Smooth muscle cell (in vitro differentiated cells): ENCODE measurements around the gene NEDD8. TPM values are rescaled to one million over a fixed set of nuclear protein-coding genes. Genes with fewer than 3 reads are reported as not detected.

Experiments used
- DNase-seq: peaks from one replicate; lab custom pipeline; 2025; ENCODE audit not compliant: unreplicated experiment; lab: John Stamatoyannopoulos, UW
- H2AFZ ChIP-seq: fragments of 200-600 bp; sonication (generic); 2 replicates; pipeline ENCODE4 v1.6.0; 2016; ENCODE audit warnings: antibody characterized with exemption, low read depth, mild to moderate bottlenecking
- H3F3A ChIP-seq: fragments of 200-600 bp; sonication (generic); 2 replicates; pipeline ENCODE4 v1.6.0; 2017; ENCODE audit warnings: antibody characterized with exemption, low read depth
- H3K27ac ChIP-seq: fragments of 200-600 bp; sonication (generic); 2 replicates; pipeline ENCODE4 v1.5.1; 2016; ENCODE audit warnings: low read depth, mild to moderate bottlenecking
- H3K27me3 ChIP-seq: fragments of 200-600 bp; sonication (generic); 2 replicates; pipeline ENCODE4 v1.6.1; 2016; ENCODE audit warnings: low read depth, mild to moderate bottlenecking
- H3K36me3 ChIP-seq: fragments of 200-600 bp; sonication (generic); 2 replicates; pipeline ENCODE4 v1.5.1; 2016; ENCODE audit warnings: low read depth
- H3K4me1 ChIP-seq: fragments of 200-600 bp; sonication (generic); 2 replicates; pipeline ENCODE4 v1.5.1; 2016; ENCODE audit warnings: low read depth
- H3K4me2 ChIP-seq: fragments of 200-600 bp; sonication (generic); 2 replicates; pipeline ENCODE4 v1.6.0; 2016; ENCODE audit warnings: mild to moderate bottlenecking
- H3K4me3 ChIP-seq: fragments of 200-600 bp; sonication (generic); 2 replicates; pipeline ENCODE4 v1.5.1; 2016; ENCODE audit warnings: mild to moderate bottlenecking
- H3K79me2 ChIP-seq: fragments of 200-600 bp; sonication (generic); 2 replicates; pipeline ENCODE4 v1.6.0; 2016; ENCODE audit warnings: low read depth, mild to moderate bottlenecking
- H3K9ac ChIP-seq: fragments of 200-600 bp; sonication (generic); 2 replicates; pipeline ENCODE4 v1.6.0; 2016; ENCODE audit warnings: low read depth
- H3K9me3 ChIP-seq: fragments of 200-600 bp; sonication (generic); replicated peaks from 2 replicates; pipeline ENCODE4 v1.5.1; 2016; ENCODE audit warnings: low read depth
- H4K20me1 ChIP-seq: fragments of 200-600 bp; sonication (generic); 2 replicates; pipeline ENCODE4 v1.6.0; 2016; ENCODE audit warnings: low read depth
- WGBS: methylation state at CpG from one replicate; pipeline ENCODE4 v1.1.7; 2016; ENCODE audit warnings: low lambda C conversion rate; 5-methylcytosine and 5-hydroxymethylcytosine counted together
- polyA plus RNA-seq: library from polyadenylated mRNA; unstranded; fragments of >200 nt; fragmentation: Nextera tagmentation; extraction: Ambion mirVana; gene quantifications from 2 replicates; pipeline ENCODE4 v1.2.1, GENCODE V29; 2016
- total RNA-seq: library from RNA; depleted of rRNA; stranded (reverse); fragments of >200 nt; gene quantifications from 2 replicates; pipeline ENCODE4 v1.2.3, GENCODE V29; 2014
- TF ChIP-seq, protein P1 (sequence below): fragments of 200-600 bp; sonication (generic); IDR thresholded peaks from 2 replicates; pipeline ENCODE4 v1.5.1; 2017; ENCODE audit warnings: borderline replicate concordance, mild to moderate bottlenecking, antibody characterized with exemption; ENCODE audit not compliant: insufficient read depth, poor library complexity, severe bottlenecking

NEDD8 gene
- total and polyA plus RNA-seq, 2 experiments from 2014 or later, result 211 to 375 TPM

- H3K27me3 ChIP-seq, result no peaks in the 10 kb centered on the region
- no peaks in the 10 kb centered on the region for H3K9me3 ChIP-seq
- no peak overlapping the region for H3K4me2 ChIP-seq
- TF ChIP-seq, protein P1, sequence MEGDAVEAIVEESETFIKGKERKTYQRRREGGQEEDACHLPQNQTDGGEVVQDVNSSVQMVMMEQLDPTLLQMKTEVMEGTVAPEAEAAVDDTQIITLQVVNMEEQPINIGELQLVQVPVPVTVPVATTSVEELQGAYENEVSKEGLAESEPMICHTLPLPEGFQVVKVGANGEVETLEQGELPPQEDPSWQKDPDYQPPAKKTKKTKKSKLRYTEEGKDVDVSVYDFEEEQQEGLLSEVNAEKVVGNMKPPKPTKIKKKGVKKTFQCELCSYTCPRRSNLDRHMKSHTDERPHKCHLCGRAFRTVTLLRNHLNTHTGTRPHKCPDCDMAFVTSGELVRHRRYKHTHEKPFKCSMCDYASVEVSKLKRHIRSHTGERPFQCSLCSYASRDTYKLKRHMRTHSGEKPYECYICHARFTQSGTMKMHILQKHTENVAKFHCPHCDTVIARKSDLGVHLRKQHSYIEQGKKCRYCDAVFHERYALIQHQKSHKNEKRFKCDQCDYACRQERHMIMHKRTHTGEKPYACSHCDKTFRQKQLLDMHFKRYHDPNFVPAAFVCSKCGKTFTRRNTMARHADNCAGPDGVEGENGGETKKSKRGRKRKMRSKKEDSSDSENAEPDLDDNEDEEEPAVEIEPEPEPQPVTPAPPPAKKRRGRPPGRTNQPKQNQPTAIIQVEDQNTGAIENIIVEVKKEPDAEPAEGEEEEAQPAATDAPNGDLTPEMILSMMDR, result no peak
- H2AFZ ChIP-seq, result no peak overlapping the region
- no peaks in the 10 kb centered on the region for H3K36me3 ChIP-seq
- H3K9ac ChIP-seq, result no peak overlapping the region
- 90% methylated on average over 7 of the region's 7 CpGs for WGBS
- H3K27ac ChIP-seq, result no peak overlapping the region
- no peaks in the 10 kb centered on the region for H3K79me2 ChIP-seq
- H3K4me1 ChIP-seq, result peaks cover 4% of the 10 kb centered on the region
- DNase-seq, result no peak
- no peaks in the 10 kb centered on the region for H3F3A ChIP-seq
- H3K4me3 ChIP-seq, result no peak overlapping the region
- H4K20me1 ChIP-seq, result no peaks in the 10 kb centered on the region
Observed at GRCh38 chr14:24253936-24254335, 21.8 kb upstream of the NEDD8 start.

- H3K4me3 ChIP-seq, result no peak overlapping the region
- H3K27me3 ChIP-seq, result no peaks in the 10 kb centered on the region
- H3K79me2 ChIP-seq, result no peaks in the 10 kb centered on the region
- no peaks in the 10 kb centered on the region for H4K20me1 ChIP-seq
- no peak overlapping the region for H2AFZ ChIP-seq
- no peaks in the 10 kb centered on the region for H3K36me3 ChIP-seq
- no peaks in the 10 kb centered on the region for H3F3A ChIP-seq
- WGBS, result 87% methylated on average over 11 of the region's 11 CpGs
- peak overlapping the region; percentile 90 for H3K27ac ChIP-seq
- peak overlapping the region; percentile 67 for H3K9ac ChIP-seq
- peaks cover 4% of the 10 kb centered on the region for H3K4me1 ChIP-seq
- no peaks in the 10 kb centered on the region for H3K9me3 ChIP-seq
- peak overlapping the region; percentile 32 for H3K4me2 ChIP-seq
- TF ChIP-seq, protein P1, result no peak
- DNase-seq, result no peak
Observed at GRCh38 chr14:24252289-24253124, 20.3 kb upstream of the NEDD8 start.

DNA sequence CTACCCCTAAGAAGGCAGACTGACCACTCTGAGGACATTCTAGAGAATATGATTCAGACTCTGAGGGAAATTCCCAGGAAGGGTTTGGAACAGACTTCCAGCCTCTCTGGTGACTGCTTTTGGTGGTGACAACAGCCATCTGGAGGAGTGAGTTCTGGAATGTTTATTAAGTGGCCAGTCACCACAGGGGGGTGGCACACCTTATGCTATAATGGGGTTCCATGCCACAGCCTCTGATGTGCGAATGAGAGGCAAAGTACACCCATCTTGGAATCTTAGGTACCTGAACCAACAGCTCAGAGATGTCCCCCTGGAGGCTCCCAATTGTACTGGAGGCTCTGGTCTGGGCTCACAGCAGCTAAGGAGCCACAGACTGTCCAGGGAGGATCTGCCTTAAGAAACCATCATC is 19.7 kb upstream of the NEDD8 start:
- Histone ChIP-seq H4K20me1 (no peaks in the 10 kb centered on the region), H3K79me2 (no peaks in the 10 kb centered on the region), H3K4me1 (peaks cover 4% of the 10 kb centered on the region), H3F3A (no peaks in the 10 kb centered on the region), H2AFZ (no peak overlapping the region), H3K9me3 (no peaks in the 10 kb centered on the region), H3K27me3 (no peaks in the 10 kb centered on the region), H3K36me3 (no peaks in the 10 kb centered on the region), H3K4me3 (no peak overlapping the region), H3K27ac (peak overlapping the region; percentile 90), H3K9ac (peak overlapping the region; percentile 67), H3K4me2 (peak overlapping the region; percentile 32)
- DNase-seq, result no peak
- 59% methylated on average over 1 of the region's 1 CpG for WGBS
- TF ChIP-seq, protein P1, result peak; percentile 11

DNA sequence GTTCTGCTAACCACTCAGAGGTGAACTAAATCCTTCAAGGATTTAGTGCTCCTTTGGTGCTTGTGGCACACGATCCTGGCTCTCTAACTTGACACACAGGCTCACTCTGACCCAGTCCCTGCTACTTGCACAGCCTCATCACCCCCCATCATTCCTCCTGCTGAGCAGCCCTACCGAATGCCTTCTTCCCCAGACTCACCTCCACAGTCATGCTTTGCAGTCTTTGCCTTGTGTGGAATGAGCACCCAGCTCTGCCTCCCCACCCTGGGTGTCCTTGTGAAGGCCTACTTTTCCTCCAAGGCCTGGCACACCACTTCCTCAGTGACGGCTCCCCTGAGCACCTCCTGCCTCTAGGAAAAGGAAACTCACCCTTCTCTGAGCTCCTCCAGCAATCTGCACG is 18.2 kb upstream of the NEDD8 start:
- H3K9me3 ChIP-seq, result no peaks in the 10 kb centered on the region
- no peaks in the 10 kb centered on the region for H4K20me1 ChIP-seq
- H3K4me1 ChIP-seq, result peaks cover 4% of the 10 kb centered on the region
- H3K4me2 ChIP-seq, result no peak overlapping the region
- H3K27ac ChIP-seq, result no peak overlapping the region
- no peaks in the 10 kb centered on the region for H3K79me2 ChIP-seq
- TF ChIP-seq, protein P1, result no peak
- WGBS, result 77% methylated on average over 4 of the region's 4 CpGs
- no peak overlapping the region for H3K9ac ChIP-seq
- no peak for DNase-seq
- no peaks in the 10 kb centered on the region for H3F3A ChIP-seq
- H2AFZ ChIP-seq, result no peak overlapping the region
- H3K36me3 ChIP-seq, result no peaks in the 10 kb centered on the region
- H3K27me3 ChIP-seq, result no peaks in the 10 kb centered on the region
- no peak overlapping the region for H3K4me3 ChIP-seq
